DMS79 (cell line): Measurements from ENCODE around the gene DNAJB8.

Experiments
- DNase-seq: peaks from one replicate; lab custom pipeline; 2025; lab: John Stamatoyannopoulos, UW

DNAJB8 gene

GRCh38 chr3:128425846-128426127 is 40.9 kb downstream of the DNAJB8 start:
- DNase-seq, result no peak

GRCh38 chr3:128425142-128425845 is 41.4 kb downstream of the DNAJB8 start:
- no peak for DNase-seq

DNA sequence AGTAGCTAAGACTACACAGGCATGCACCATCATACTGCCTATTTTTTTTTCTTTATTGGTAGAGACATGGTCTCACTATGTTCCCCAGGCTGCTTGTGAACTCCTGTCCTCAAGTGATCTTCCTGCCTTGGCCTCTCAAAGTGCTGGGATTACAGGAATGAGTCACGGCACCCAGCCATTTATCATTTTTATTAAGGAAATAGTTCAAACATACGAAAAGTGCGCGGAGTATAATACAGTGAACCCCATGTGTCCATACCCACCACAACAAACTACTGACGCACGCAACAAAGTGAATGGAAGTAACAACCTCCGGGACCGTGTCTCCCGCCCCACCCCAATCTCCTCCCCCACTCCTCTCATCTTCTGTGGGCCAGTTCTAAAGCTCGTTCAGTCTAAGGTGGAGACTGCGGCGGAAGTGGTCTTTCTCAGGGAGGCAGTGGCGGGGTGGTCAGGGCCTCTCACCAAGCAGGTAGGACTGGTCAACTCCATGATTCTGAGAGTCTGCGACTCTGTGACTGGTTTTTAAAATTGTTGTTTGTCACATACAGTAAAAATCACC is 42.1 kb downstream of the DNAJB8 start:
- no peak for DNase-seq

DNA sequence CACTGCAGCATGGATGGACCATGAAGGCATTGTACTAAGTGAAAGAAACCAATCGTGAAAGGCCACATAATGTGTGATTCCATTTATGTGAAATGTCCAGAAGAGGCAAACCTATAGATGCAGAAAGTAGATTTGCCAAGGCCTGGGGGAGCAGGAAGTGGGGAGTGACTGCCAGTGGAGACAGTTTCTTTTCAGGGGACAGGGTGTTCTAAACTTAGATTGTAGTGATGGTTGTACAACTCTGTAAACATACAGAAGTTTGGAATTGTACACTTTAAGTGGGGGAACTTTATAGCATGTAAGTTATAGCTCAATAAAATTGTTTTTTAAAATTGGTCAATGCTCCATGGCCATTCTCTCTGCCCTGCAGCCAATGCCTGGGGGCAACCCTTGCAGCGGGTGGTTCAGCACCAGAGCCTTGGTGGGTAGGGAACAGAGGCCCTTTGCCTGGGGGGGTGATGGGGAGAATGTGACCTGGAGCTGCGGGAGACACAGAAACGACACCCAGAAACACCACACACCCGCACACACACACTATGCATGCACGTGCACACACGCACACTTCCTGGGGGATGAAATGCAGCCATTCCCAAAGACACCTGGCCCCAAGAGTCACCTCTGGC is 43.1 kb downstream of the DNAJB8 start:
- no peak for DNase-seq

DNA sequence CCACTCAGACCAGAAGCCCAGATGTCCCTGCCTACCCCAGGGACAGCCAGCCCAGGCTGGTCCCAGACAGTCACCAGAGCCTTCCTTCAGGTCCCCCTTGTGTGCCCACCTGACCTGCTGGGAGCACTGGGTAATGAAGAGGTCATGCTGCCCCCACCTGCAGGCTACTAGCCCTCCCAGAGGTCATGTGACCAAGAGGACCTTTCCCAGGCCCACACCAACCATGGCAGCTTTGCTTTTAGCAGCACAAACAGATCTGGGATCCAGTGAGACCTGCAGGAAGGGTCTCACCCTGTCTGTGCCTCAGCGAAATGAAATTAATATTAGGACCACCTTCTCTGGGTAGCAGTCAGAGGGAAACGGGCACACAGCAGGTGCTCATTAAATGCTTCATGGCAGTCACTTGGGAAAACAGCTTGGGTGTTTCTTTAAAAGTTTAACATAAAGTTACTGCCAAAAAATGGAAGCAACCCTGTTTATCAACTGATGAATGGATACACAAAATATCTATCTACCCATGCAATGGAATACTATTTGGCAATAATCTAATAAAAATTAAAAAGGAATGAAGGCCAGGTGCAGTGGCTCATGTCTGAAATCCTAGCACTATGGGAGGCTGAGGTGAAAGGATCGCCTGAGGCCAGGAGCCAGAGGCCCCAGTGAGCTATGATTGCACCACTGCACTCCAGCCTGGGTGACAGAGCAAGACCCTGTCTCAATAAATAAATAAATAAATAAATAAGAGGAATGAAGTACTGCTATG is 43.7 kb downstream of the DNAJB8 start:
- no peak for DNase-seq

DNA sequence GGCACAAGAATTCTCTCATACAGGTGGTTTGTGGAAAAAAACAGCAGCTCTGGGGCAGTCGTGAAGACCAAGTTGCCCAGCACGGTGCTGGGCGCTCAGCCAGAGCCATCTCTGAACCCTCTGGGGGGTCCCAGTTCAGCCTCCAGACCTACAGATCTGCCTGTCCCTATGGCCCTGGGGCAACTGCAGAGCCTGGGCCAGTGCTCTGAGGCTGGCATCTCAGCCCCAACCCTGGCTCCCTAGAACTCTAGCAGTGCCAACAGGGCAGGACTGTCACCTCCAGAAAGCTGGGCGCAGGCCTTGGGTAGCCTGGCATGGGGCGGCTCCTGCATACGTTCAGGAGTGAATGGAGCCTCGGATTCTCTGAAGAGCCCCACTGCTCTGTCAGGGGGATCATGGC is 44.7 kb downstream of the DNAJB8 start:
- no peak for DNase-seq

- DNase-seq, result no peak
Measured at GRCh38 chr3:128421439-128421836, 45.3 kb downstream of the DNAJB8 start.

GRCh38 chr3:128420720-128421438 is 45.8 kb downstream of the DNAJB8 start:
- DNase-seq, result no peak

DNA sequence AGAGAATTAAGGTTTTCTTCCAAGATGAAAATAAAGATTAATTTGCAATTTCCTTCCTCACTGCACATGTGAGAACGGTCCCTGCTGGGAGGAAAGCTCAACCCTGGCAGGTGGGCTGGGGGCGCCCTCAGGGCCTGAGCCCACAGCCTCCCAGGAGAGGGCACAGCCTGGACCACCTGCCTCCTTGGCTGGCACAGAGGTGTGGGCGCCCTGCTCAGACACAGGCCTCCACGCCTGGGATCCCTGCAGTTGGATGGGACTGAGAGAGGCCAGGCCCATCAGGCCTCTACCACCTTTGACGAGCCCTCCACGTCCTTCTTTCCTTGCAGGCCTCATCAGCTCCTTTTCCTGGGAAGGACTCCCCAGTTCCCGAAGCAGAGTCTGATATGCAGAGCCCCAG is 46.4 kb downstream of the DNAJB8 start:
- no peak for DNase-seq

DNA sequence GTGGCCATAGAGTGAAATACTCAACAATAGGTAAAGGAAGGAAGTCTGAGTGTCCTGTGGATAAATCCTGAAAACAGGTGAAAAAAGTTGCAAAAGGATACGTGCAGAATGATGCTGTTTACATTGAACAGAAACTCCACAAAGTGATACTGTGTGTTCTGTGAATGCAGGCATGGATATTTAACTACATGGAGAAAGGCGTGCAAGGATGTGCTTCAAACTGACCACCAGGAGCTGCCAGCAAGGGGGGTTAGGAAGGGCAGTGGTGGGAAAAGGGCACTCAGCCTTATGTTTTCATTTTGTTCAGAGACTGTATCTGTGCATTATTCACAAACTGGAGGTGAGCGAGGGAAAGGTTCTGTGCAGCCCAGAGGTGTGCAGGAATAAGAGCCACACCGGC is 47.4 kb downstream of the DNAJB8 start:
- no peak for DNase-seq

DNA sequence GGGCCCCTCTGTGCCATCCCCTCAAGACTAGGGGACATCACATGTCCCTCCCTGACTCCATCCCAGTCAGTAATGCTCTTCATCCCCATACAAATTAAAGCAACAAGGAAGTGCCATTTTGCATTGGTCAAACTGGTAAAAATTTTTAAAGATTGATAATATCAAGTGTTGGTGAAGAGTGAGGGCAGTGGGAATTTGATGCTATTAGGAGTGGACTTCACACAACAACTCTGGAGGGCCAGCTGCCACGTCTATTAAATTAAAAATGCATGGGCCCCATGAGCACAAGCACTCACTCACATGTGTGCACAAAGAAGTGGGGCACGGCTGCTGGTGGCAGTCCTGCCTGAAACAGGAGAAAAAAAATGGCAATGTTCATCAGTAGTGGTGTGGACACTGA is 47.8 kb downstream of the DNAJB8 start:
- DNase-seq, result no peak

DNA sequence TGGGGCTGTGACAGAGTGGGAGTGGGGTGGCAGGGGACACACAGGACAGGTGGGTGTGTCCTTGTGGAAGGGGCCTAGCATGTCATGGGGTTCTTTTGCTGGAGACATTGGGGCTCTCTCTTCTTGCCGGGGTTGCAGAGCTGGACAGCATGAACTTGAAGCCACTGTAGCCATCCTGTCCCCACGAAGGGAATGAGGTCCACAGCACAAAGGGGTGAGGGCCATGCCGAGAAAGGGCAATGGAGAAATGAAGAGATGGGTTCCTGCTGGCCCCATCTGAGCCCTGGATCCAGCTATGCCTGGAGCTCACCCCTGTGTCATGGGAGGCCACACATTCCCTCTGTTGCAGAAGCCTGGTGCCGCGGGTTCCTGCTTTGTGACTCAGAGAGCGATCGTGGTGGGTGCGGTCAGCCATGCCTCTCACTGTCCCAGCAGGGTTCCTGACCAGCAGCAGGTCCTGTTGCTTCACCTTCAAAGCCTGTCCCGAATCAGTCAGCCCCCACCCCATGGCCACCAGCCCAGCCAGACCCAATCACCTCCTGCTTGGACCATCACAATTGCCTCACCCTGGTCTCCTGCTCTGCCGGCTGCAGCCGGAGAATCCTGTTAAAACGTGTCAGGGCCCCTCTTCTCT is 50.0 kb downstream of the DNAJB8 start:
- DNase-seq, result no peak

DNA sequence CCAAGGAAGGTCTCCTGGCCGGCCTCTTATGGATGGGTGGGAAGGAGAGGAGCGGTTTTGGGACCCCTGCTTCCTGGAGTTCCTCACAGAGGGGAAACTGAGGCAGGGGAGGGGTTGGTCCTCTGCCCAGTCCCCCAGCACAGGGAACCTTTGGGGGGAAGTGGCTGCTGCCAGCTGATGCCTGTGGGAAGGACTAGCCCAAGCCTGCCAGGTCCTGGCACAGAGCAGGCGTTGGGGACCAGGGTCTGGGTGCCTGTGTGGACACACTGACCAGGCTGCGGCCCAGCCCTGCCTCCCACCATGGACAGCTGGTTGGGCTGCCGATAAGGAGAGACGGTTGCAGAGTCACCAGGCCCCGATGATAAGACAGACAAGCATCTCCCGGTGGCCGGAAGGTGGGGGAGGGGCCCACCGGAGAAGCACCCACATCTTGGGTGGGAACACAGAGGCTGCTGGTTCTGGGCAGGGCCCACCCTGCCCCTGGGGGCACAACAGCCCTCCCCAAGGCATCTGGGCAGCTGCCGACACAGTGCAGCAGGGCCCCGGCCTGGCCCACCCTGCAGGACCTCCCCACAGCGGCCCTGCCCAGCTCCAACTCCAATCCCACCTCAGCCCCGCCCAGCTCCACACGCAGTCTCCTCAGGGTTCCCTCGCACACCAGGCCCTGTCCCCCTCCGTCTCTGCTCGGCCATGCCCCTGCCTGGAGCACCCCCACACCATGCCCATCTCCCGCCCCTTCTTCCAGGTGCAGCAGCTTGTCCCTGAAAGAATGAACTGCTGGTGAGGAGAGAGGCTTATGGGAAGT is 50.7 kb downstream of the DNAJB8 start:
- no peak for DNase-seq

DNA sequence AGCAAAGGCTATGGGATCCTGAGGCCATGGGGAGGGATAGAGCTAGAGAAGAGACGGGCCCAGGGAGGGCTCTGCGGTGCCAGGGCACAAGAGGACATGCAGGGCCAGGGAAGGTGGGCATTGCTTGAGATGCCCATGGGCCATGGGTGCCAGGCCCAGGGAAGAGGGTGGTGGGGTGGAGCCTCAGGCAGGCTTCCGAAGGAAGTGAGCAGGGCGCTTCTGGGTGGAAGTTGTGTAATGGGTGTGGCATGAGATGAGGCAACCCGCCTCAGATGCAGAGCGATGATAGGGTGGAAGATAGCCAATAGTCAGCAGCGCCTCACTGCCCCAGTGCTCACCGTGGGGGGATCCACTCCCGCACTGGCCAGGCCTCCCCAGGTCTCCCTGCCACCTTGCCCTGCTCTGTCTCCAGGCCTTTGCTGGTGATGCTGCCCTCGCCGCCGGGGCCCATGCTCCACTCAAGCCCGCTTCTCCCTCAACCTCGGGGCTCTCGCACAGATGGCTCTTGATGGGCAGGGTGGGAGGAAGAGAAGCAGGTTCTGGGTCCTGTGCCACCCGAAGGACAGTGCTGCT is 51.4 kb downstream of the DNAJB8 start:
- no peak for DNase-seq

DNA sequence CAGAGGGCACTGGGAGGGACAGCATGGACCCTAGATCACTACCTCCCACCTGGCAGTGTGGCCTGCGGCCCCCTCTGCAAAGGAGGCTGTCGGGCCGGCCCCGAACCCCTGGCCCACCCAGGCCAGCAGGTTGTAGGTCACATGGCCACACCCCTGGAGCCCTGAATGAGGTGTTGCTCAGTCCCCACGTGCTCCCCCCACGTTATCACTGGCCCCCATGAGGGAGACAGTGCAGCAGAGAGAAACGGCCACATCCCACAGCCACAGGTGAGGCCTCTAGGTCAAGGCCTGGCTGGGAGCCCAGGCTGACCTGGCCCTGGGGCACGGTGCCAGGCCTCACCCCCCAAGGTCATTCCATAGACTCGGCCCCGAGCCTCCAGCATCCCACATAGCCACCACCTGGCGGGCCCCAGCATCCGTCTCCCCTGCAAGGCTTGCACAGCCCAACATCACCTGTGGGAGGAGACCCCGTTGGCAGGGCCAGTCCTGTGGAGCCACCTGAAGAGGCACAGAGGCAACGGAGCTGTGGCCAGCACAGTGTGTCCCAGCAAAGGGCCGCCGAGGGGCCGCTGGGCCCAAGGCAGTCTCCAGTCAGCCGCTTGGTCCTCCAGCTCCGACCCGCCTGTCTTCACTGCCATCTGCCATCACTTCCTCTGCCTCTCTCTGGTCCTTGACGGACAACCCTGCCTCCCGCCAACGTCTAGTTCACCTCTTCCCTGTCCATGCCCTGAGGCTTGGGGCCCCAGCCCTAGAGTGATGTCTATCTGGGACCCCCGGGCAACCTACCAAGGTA is 53.1 kb downstream of the DNAJB8 start:
- DNase-seq, result no peak

DNA sequence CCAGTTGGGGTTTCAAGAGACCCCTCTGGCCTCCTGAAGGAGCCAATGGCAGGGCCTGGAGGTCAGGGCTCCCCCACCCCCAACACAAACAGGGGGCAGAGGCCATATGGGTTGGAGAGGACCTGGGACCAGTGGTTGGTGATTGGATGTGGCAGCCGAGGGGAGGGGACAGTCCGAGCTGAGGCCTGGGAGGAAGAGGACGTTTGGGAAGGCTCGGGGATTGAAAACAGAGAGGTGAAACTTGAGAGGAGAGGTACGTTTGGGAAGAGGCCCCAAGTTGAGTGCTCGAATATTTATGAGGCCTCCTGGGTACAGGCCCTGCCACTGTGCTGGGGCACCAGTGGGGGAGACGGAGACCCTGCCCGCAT is 53.7 kb downstream of the DNAJB8 start:
- no peak for DNase-seq
